ENCODE measurements around the gene PXT1. TPM values are rescaled to one million over a fixed set of nuclear protein-coding genes. Genes with fewer than 3 reads are reported as not detected.
"Not testable (repeated sequence)": the region's sequence is repeated elsewhere in the genome, so short reads cannot be mapped to it uniquely, and the experiment has no call there.

PXT1 gene
- polyA plus RNA-seq, 1 donor (not counting 4 experiments of a cell fraction or from before 2014, with no cell fraction given), result 0.08 TPM

GRCh38 chr6:36455486-36456027 lies 12.9 kb upstream of the PXT1 start:
- DNase-seq (ENCODE audit: low read depth, low spot score), result no peak

DNA sequence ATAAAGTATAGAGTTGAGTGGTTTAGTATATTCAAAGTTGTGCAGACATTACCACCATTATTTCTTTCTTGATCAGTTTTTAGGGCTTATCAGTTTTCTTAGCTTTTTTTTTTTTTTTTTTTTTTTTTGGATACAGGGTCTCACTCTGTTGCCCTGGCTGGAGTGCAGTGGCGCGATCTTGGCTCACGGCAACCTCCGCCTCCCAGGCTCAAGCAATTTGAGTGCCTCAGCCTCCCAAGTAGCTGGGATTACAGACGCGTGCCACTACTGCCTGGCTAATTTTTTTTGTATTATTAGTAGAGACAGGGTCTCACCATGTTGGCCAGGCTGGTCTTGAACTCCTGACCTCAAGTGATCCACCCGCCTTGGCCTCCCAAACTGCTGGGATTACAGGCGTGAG lies 10.2 kb upstream of the PXT1 start:
- FAIRE-seq; H3K9me1 ChIP-seq (ENCODE audit: control insufficient read depth, extremely low read depth, insufficient read depth, low read length); dilution Hi-C loops (cut with MboI; ENCODE audit: extremely low pct_ligation_motif_present, low sequenced_read_pairs); H3K4me2 ChIP-seq (ENCODE audit: control insufficient read depth, extremely low read depth, insufficient read depth, low read depth, low read length); H3K27ac ChIP-seq (ENCODE audit: control insufficient read depth, insufficient read depth, low read length); H3K9me3 ChIP-seq (ENCODE audit: control insufficient read depth, low read depth, low read length); H3K4me3 ChIP-seq (ENCODE audit: control insufficient read depth in 2 of 3, extremely low read depth in 1 of 3, insufficient read depth in 2 of 3, low read depth in 1 of 3, low read length in 3 of 3); H3K4me1 ChIP-seq (ENCODE audit: control insufficient read depth, extremely low read depth, insufficient read depth, low read length); H3K27me3 ChIP-seq (ENCODE audit: control insufficient read depth, extremely low read depth, insufficient read depth, low read length); H3K36me3 ChIP-seq (ENCODE audit: control insufficient read depth in 2 of 2, extremely low read depth in 1 of 2, insufficient read depth in 2 of 2, low read length in 2 of 2); H4K20me1 ChIP-seq (ENCODE audit: control insufficient read depth, extremely low read depth, insufficient read depth, low read length); DNase-seq (ENCODE audit: low read depth, low spot score); H2AFZ ChIP-seq (ENCODE audit: control insufficient read depth, low read length); H3K9ac ChIP-seq (ENCODE audit: control insufficient read depth, extremely low read depth, insufficient read depth, low read length): not testable (repeated sequence)
- peaks cover 51% of the 10 kb centered on the region for H3K79me2 ChIP-seq (ENCODE audit: control insufficient read depth, insufficient read depth, low read length)

More at GRCh38 chr6:36455486-36456027, 12.9 kb upstream of the PXT1 start:
- Histone ChIP-seq H2AFZ (ENCODE audit: control insufficient read depth, low read length) (no peak overlapping the region), H3K79me2 (ENCODE audit: control insufficient read depth, insufficient read depth, low read length) (peaks cover 45% of the 10 kb centered on the region), H3K27me3 (ENCODE audit: control insufficient read depth, extremely low read depth, insufficient read depth, low read length) (no peaks in the 10 kb centered on the region), H3K36me3 (ENCODE audit: control insufficient read depth in 2 of 2, extremely low read depth in 1 of 2, insufficient read depth in 2 of 2, low read length in 2 of 2) (no peaks in the 10 kb centered on the region), H3K27ac (ENCODE audit: control insufficient read depth, insufficient read depth, low read length) (no peak overlapping the region), H3K4me2 (ENCODE audit: control insufficient read depth, extremely low read depth, insufficient read depth, low read depth, low read length) (no peak overlapping the region), H3K9ac (ENCODE audit: control insufficient read depth, extremely low read depth, insufficient read depth, low read length) (no peak overlapping the region), H3K4me3 (ENCODE audit: control insufficient read depth in 2 of 3, extremely low read depth in 1 of 3, insufficient read depth in 2 of 3, low read depth in 1 of 3, low read length in 3 of 3) (no peak overlapping the region), H3K4me1 (ENCODE audit: control insufficient read depth, extremely low read depth, insufficient read depth, low read length) (no peaks in the 10 kb centered on the region), H4K20me1 (ENCODE audit: control insufficient read depth, extremely low read depth, insufficient read depth, low read length) (no peaks in the 10 kb centered on the region), H3K9me3 (ENCODE audit: control insufficient read depth, low read depth, low read length) (no peaks in the 10 kb centered on the region), H3K9me1 (ENCODE audit: control insufficient read depth, extremely low read depth, insufficient read depth, low read length) (no peaks in the 10 kb centered on the region)
- dilution Hi-C loops (cut with MboI; ENCODE audit: extremely low pct_ligation_motif_present, low sequenced_read_pairs), result no loop called here
- no peak for TF ChIP-seq EZH2 (IDR thresholded peaks at IDR 0.05; ENCODE audit: low read length)
- TF ChIP-seq, protein P1, sequence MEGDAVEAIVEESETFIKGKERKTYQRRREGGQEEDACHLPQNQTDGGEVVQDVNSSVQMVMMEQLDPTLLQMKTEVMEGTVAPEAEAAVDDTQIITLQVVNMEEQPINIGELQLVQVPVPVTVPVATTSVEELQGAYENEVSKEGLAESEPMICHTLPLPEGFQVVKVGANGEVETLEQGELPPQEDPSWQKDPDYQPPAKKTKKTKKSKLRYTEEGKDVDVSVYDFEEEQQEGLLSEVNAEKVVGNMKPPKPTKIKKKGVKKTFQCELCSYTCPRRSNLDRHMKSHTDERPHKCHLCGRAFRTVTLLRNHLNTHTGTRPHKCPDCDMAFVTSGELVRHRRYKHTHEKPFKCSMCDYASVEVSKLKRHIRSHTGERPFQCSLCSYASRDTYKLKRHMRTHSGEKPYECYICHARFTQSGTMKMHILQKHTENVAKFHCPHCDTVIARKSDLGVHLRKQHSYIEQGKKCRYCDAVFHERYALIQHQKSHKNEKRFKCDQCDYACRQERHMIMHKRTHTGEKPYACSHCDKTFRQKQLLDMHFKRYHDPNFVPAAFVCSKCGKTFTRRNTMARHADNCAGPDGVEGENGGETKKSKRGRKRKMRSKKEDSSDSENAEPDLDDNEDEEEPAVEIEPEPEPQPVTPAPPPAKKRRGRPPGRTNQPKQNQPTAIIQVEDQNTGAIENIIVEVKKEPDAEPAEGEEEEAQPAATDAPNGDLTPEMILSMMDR (optimal IDR thresholded peaks at IDR 0.05 in 1 of 3, IDR thresholded peaks at IDR 0.05 in 1 of 3, conservative IDR thresholded peaks at IDR 0.05 in 1 of 3; ENCODE audit: extremely low read depth in 1 of 3, insufficient read depth in 2 of 3, low read length in 3 of 3), result no peak
- no peak for FAIRE-seq

DNA sequence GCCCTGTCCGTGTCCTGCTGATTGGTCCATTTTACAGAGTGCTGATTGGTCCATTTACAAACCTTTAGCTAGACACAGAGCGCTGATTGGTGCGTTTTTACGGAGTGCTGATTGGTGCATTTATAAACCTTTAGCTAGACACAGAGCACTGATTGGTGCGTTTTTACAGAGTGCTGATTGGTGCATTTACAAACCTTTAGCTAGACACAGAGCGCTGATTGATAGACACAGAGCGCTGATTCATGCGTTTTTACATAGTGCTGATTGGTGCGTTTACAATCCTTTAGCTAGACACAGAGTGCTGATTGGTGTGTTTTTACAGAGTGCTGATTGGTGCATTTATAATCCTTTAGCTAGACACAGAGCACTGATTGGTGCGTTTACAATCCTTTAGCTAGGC lies 6.5 kb upstream of the PXT1 start:
- H2AFZ ChIP-seq (ENCODE audit: control insufficient read depth, low read length); H3K4me3 ChIP-seq (ENCODE audit: control insufficient read depth in 2 of 3, extremely low read depth in 1 of 3, insufficient read depth in 2 of 3, low read depth in 1 of 3, low read length in 3 of 3); dilution Hi-C loops (cut with MboI; ENCODE audit: extremely low pct_ligation_motif_present, low sequenced_read_pairs); H3K4me2 ChIP-seq (ENCODE audit: control insufficient read depth, extremely low read depth, insufficient read depth, low read depth, low read length); H3K27me3 ChIP-seq (ENCODE audit: control insufficient read depth, extremely low read depth, insufficient read depth, low read length); H4K20me1 ChIP-seq (ENCODE audit: control insufficient read depth, extremely low read depth, insufficient read depth, low read length); H3K9me1 ChIP-seq (ENCODE audit: control insufficient read depth, extremely low read depth, insufficient read depth, low read length); H3K9me3 ChIP-seq (ENCODE audit: control insufficient read depth, low read depth, low read length); FAIRE-seq; H3K4me1 ChIP-seq (ENCODE audit: control insufficient read depth, extremely low read depth, insufficient read depth, low read length); H3K36me3 ChIP-seq (ENCODE audit: control insufficient read depth in 2 of 2, extremely low read depth in 1 of 2, insufficient read depth in 2 of 2, low read length in 2 of 2); H3K27ac ChIP-seq (ENCODE audit: control insufficient read depth, insufficient read depth, low read length); H3K9ac ChIP-seq (ENCODE audit: control insufficient read depth, extremely low read depth, insufficient read depth, low read length); DNase-seq (ENCODE audit: low read depth, low spot score): not testable (repeated sequence)
- peaks cover 49% of the 10 kb centered on the region for H3K79me2 ChIP-seq (ENCODE audit: control insufficient read depth, insufficient read depth, low read length)

All from keratinocyte (primary cell).